Measurements from ENCODE around the gene LRRC1.

Gene LRRC1

GRCh38 chr6:53858913-53859312 is 64.1 kb downstream of the LRRC1 start:
- no peak overlapping the region for H3K27ac ChIP-seq (ENCODE audit: low read depth, low read length)
- WGBS (ENCODE audit: extremely low coverage, insufficient coverage, low lambda C conversion rate) = no CpG with 5 or more reads among the region's 3 CpGs
- no peak overlapping the region for H3K18ac ChIP-seq (ENCODE audit: low read length)
- H4K8ac ChIP-seq (ENCODE audit: low read depth, low read length) = no peak overlapping the region
- no peak overlapping the region for H2BK5ac ChIP-seq (ENCODE audit: low read length)
- H3K4me2 ChIP-seq (ENCODE audit: low read length) = no peak overlapping the region
- no peak overlapping the region for H2AK5ac ChIP-seq (ENCODE audit: low read length)
- no peaks in the 10 kb centered on the region for H3K79me2 ChIP-seq (ENCODE audit: control insufficient read depth, insufficient read depth, low read length)
- H3K9ac ChIP-seq (ENCODE audit: low read length) = no peak overlapping the region
- no peaks in the 10 kb centered on the region for H3K27me3 ChIP-seq (ENCODE audit: insufficient read depth, low read length, poor library complexity)
- no peaks in the 10 kb centered on the region for H3K4me1 ChIP-seq (ENCODE audit: control insufficient read depth, low read depth, low read length)
- no peaks in the 10 kb centered on the region for H3K79me1 ChIP-seq (ENCODE audit: low read length)
- no peak for DNase-seq
- no peak overlapping the region for H3K56ac ChIP-seq (ENCODE audit: low read length)
- H3K4me3 ChIP-seq (ENCODE audit: low read length) = no peak overlapping the region
- H2BK15ac ChIP-seq (replicated peaks; ENCODE audit: low read depth) = no peak overlapping the region
- no peak overlapping the region for H2BK120ac ChIP-seq (ENCODE audit: low read depth, low read length)
- no peak overlapping the region for H4K5ac ChIP-seq (ENCODE audit: low read length)
- no peaks in the 10 kb centered on the region for H3K36me3 ChIP-seq (ENCODE audit: control insufficient read depth, insufficient read depth, low read length)
- H3K4ac ChIP-seq (ENCODE audit: low read depth, low read length) = no peak overlapping the region
- no peak overlapping the region for H3K23ac ChIP-seq (ENCODE audit: low read length)

DNA sequence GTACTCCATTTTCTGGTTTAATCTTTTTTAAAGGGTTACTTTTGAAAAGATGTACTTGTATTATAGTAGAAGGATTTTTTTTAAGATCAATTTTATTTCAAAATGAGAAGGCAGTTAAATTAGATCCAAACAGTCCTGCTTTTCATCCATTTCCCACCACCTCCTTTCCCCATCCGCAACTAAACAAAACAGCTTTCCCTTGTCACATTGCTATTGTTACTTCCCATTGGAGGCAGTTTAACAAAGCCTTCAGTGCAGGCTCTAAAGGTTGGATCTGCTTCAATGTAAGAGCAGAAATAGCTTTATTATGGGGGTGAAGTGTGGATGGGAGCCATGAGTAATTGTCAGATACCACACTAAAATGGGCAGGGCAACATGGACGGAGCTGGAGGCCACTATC is 65.7 kb downstream of the LRRC1 start:
- no peak overlapping the region for H3K18ac ChIP-seq (ENCODE audit: low read length)
- H3K79me2 ChIP-seq (ENCODE audit: control insufficient read depth, insufficient read depth, low read length) = no peaks in the 10 kb centered on the region
- no peak overlapping the region for H2BK5ac ChIP-seq (ENCODE audit: low read length)
- no peak overlapping the region for H3K4me2 ChIP-seq (ENCODE audit: low read length)
- WGBS (ENCODE audit: extremely low coverage, insufficient coverage, low lambda C conversion rate) = no CpG with 5 or more reads among the region's 2 CpGs
- no peaks in the 10 kb centered on the region for H3K36me3 ChIP-seq (ENCODE audit: control insufficient read depth, insufficient read depth, low read length)
- H3K27ac ChIP-seq (ENCODE audit: low read depth, low read length) = no peak overlapping the region
- no peak overlapping the region for H4K8ac ChIP-seq (ENCODE audit: low read depth, low read length)
- no peak overlapping the region for H3K9ac ChIP-seq (ENCODE audit: low read length)
- H4K5ac ChIP-seq (ENCODE audit: low read length) = no peak overlapping the region
- no peak overlapping the region for H3K23ac ChIP-seq (ENCODE audit: low read length)
- H3K56ac ChIP-seq (ENCODE audit: low read length) = no peak overlapping the region
- no peak overlapping the region for H2AK5ac ChIP-seq (ENCODE audit: low read length)
- H3K27me3 ChIP-seq (ENCODE audit: insufficient read depth, low read length, poor library complexity) = no peaks in the 10 kb centered on the region
- no peak overlapping the region for H3K4me3 ChIP-seq (ENCODE audit: low read length)
- no peaks in the 10 kb centered on the region for H3K4me1 ChIP-seq (ENCODE audit: control insufficient read depth, low read depth, low read length)
- H2BK15ac ChIP-seq (replicated peaks; ENCODE audit: low read depth) = no peak overlapping the region
- no peak overlapping the region for H2BK120ac ChIP-seq (ENCODE audit: low read depth, low read length)
- no peaks in the 10 kb centered on the region for H3K79me1 ChIP-seq (ENCODE audit: low read length)
- no peak for DNase-seq
- H3K4ac ChIP-seq (ENCODE audit: low read depth, low read length) = no peak overlapping the region

DNA sequence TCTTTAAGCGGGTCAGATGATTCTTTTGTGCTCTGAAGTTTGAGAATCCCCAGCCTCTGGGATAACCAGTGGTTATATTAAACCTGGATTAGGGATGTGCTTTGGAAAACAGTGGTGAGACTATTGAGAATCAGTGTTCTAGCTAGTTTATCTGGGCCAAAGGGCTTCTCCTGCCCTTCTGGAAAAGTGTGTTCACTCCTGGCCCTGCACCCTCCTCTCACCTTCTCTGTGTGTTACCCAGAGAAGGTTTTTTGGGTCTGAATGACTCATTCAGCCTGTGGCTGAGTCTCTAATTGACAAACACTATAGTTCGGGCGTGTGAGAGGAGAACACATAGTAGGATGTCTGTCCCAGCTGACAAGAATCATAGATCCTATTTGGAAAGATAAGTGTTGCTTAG is 66.7 kb downstream of the LRRC1 start:
- Histone ChIP-seq H3K9ac (ENCODE audit: low read length) (no peak overlapping the region), H3K4me3 (ENCODE audit: low read length) (no peak overlapping the region), H3K79me1 (ENCODE audit: low read length) (no peaks in the 10 kb centered on the region), H2BK15ac (replicated peaks; ENCODE audit: low read depth) (no peak overlapping the region), H3K36me3 (ENCODE audit: control insufficient read depth, insufficient read depth, low read length) (no peaks in the 10 kb centered on the region), H3K79me2 (ENCODE audit: control insufficient read depth, insufficient read depth, low read length) (no peaks in the 10 kb centered on the region), H3K56ac (ENCODE audit: low read length) (no peak overlapping the region), H3K4ac (ENCODE audit: low read depth, low read length) (no peak overlapping the region), H3K23ac (ENCODE audit: low read length) (no peak overlapping the region), H3K4me2 (ENCODE audit: low read length) (no peak overlapping the region), H3K27me3 (ENCODE audit: insufficient read depth, low read length, poor library complexity) (no peaks in the 10 kb centered on the region), H3K27ac (ENCODE audit: low read depth, low read length) (no peak overlapping the region), H3K4me1 (ENCODE audit: control insufficient read depth, low read depth, low read length) (no peaks in the 10 kb centered on the region), H4K8ac (ENCODE audit: low read depth, low read length) (no peak overlapping the region), H2AK5ac (ENCODE audit: low read length) (no peak overlapping the region), H2BK120ac (ENCODE audit: low read depth, low read length) (no peak overlapping the region), H4K5ac (ENCODE audit: low read length) (no peak overlapping the region), H2BK5ac (ENCODE audit: low read length) (no peak overlapping the region), H3K18ac (ENCODE audit: low read length) (no peak overlapping the region)
- WGBS (ENCODE audit: extremely low coverage, insufficient coverage, low lambda C conversion rate) = no CpG with 5 or more reads among the region's 3 CpGs
- peak; percentile 28 for DNase-seq

- Histone ChIP-seq H3K79me2 (ENCODE audit: control insufficient read depth, insufficient read depth, low read length) (no peaks in the 10 kb centered on the region), H2BK120ac (ENCODE audit: low read depth, low read length) (no peak overlapping the region), H3K18ac (ENCODE audit: low read length) (no peak overlapping the region), H3K23ac (ENCODE audit: low read length) (no peak overlapping the region), H2BK15ac (replicated peaks; ENCODE audit: low read depth) (no peak overlapping the region), H4K5ac (ENCODE audit: low read length) (no peak overlapping the region), H3K36me3 (ENCODE audit: control insufficient read depth, insufficient read depth, low read length) (no peaks in the 10 kb centered on the region), H3K79me1 (ENCODE audit: low read length) (no peaks in the 10 kb centered on the region), H3K56ac (ENCODE audit: low read length) (no peak overlapping the region), H2BK5ac (ENCODE audit: low read length) (no peak overlapping the region), H2AK5ac (ENCODE audit: low read length) (no peak overlapping the region), H4K8ac (ENCODE audit: low read depth, low read length) (no peak overlapping the region), H3K4me2 (ENCODE audit: low read length) (no peak overlapping the region), H3K9ac (ENCODE audit: low read length) (no peak overlapping the region), H3K4me3 (ENCODE audit: low read length) (no peak overlapping the region), H3K27me3 (ENCODE audit: insufficient read depth, low read length, poor library complexity) (no peaks in the 10 kb centered on the region), H3K4me1 (ENCODE audit: control insufficient read depth, low read depth, low read length) (no peaks in the 10 kb centered on the region), H3K4ac (ENCODE audit: low read depth, low read length) (no peak overlapping the region), H3K27ac (ENCODE audit: low read depth, low read length) (no peak overlapping the region)
- DNase-seq = peak; percentile 14
- no CpG with 5 or more reads among the region's 7 CpGs for WGBS (ENCODE audit: extremely low coverage, insufficient coverage, low lambda C conversion rate)
Measured at GRCh38 chr6:53862662-53863462, 68.1 kb downstream of the LRRC1 start.

DNA sequence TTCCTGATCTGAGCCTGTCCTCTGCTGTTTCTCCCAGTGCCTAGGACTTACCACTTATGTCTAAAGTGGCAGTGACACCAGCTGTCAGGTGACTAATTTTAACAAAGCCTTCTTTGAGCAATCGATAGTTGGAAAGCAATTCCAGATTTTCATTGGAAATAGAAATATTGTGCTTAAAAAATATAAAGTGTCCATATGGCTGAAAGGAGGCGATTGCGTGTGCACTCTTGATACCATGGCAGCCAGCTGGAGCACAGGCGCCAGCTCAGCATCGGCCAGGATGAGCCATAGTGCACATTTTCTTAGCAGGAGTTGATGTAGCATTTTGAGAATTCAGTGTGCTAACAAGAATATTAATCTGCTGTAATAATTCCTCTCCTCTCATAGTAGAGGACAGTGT is 70.0 kb downstream of the LRRC1 start:
- H3K4me2 ChIP-seq (ENCODE audit: low read length) = no peak overlapping the region
- H4K5ac ChIP-seq (ENCODE audit: low read length) = no peak overlapping the region
- H4K8ac ChIP-seq (ENCODE audit: low read depth, low read length) = no peak overlapping the region
- H3K23ac ChIP-seq (ENCODE audit: low read length) = no peak overlapping the region
- H3K79me1 ChIP-seq (ENCODE audit: low read length) = no peaks in the 10 kb centered on the region
- no peaks in the 10 kb centered on the region for H3K36me3 ChIP-seq (ENCODE audit: control insufficient read depth, insufficient read depth, low read length)
- H3K56ac ChIP-seq (ENCODE audit: low read length) = no peak overlapping the region
- no peaks in the 10 kb centered on the region for H3K79me2 ChIP-seq (ENCODE audit: control insufficient read depth, insufficient read depth, low read length)
- H2AK5ac ChIP-seq (ENCODE audit: low read length) = no peak overlapping the region
- H3K4me3 ChIP-seq (ENCODE audit: low read length) = no peak overlapping the region
- no peak overlapping the region for H3K27ac ChIP-seq (ENCODE audit: low read depth, low read length)
- H3K18ac ChIP-seq (ENCODE audit: low read length) = no peak overlapping the region
- no peaks in the 10 kb centered on the region for H3K4me1 ChIP-seq (ENCODE audit: control insufficient read depth, low read depth, low read length)
- no peaks in the 10 kb centered on the region for H3K27me3 ChIP-seq (ENCODE audit: insufficient read depth, low read length, poor library complexity)
- no peak for DNase-seq
- H2BK15ac ChIP-seq (replicated peaks; ENCODE audit: low read depth) = no peak overlapping the region
- no peak overlapping the region for H3K9ac ChIP-seq (ENCODE audit: low read length)
- no peak overlapping the region for H2BK120ac ChIP-seq (ENCODE audit: low read depth, low read length)
- H3K4ac ChIP-seq (ENCODE audit: low read depth, low read length) = no peak overlapping the region
- no peak overlapping the region for H2BK5ac ChIP-seq (ENCODE audit: low read length)
- no CpG with 5 or more reads among the region's 5 CpGs for WGBS (ENCODE audit: extremely low coverage, insufficient coverage, low lambda C conversion rate)

- H3K79me1 ChIP-seq (ENCODE audit: low read length) = no peaks in the 10 kb centered on the region
- no peak overlapping the region for H3K4me2 ChIP-seq (ENCODE audit: low read length)
- H2BK15ac ChIP-seq (replicated peaks; ENCODE audit: low read depth) = no peak overlapping the region
- no peak overlapping the region for H3K56ac ChIP-seq (ENCODE audit: low read length)
- no peak overlapping the region for H3K9ac ChIP-seq (ENCODE audit: low read length)
- no peak overlapping the region for H2BK120ac ChIP-seq (ENCODE audit: low read depth, low read length)
- H3K27me3 ChIP-seq (ENCODE audit: insufficient read depth, low read length, poor library complexity) = no peaks in the 10 kb centered on the region
- H2BK5ac ChIP-seq (ENCODE audit: low read length) = no peak overlapping the region
- H3K23ac ChIP-seq (ENCODE audit: low read length) = no peak overlapping the region
- no peak for DNase-seq
- no peak overlapping the region for H4K8ac ChIP-seq (ENCODE audit: low read depth, low read length)
- no peak overlapping the region for H3K18ac ChIP-seq (ENCODE audit: low read length)
- no peaks in the 10 kb centered on the region for H3K79me2 ChIP-seq (ENCODE audit: control insufficient read depth, insufficient read depth, low read length)
- no CpG with 5 or more reads among the region's 4 CpGs for WGBS (ENCODE audit: extremely low coverage, insufficient coverage, low lambda C conversion rate)
- no peak overlapping the region for H3K4ac ChIP-seq (ENCODE audit: low read depth, low read length)
- no peak overlapping the region for H2AK5ac ChIP-seq (ENCODE audit: low read length)
- H4K5ac ChIP-seq (ENCODE audit: low read length) = no peak overlapping the region
- H3K4me1 ChIP-seq (ENCODE audit: control insufficient read depth, low read depth, low read length) = no peaks in the 10 kb centered on the region
- no peak overlapping the region for H3K4me3 ChIP-seq (ENCODE audit: low read length)
- H3K36me3 ChIP-seq (ENCODE audit: control insufficient read depth, insufficient read depth, low read length) = no peaks in the 10 kb centered on the region
- H3K27ac ChIP-seq (ENCODE audit: low read depth, low read length) = no peak overlapping the region
Measured at GRCh38 chr6:53866226-53866625, 71.4 kb downstream of the LRRC1 start.

Measured in mesendoderm (in vitro differentiated cells).